WERI-Rb-1 (cell line): ENCODE data around the gene TSPAN18.

Source experiments
- DNase-seq: peaks from one replicate; pipeline ENCODE4 v3.0.0-alpha.2; 2020
- H3K27ac ChIP-seq: fragments of 250-450 bp; sonication (Bioruptor Pico); 2 replicates; pipeline ENCODE4 v1.5.1; 2020; ENCODE audit warnings: mild to moderate bottlenecking, moderate library complexity
- H3K27me3 ChIP-seq: fragments of 250-450 bp; sonication (Bioruptor Pico); 2 replicates; pipeline ENCODE4 v1.5.1; 2021; ENCODE audit warnings: mild to moderate bottlenecking, low read depth, moderate library complexity; ENCODE audit not compliant: insufficient read depth, severe bottlenecking
- H3K36me3 ChIP-seq: fragments of 250-450 bp; sonication (Bioruptor Pico); 2 replicates; pipeline ENCODE4 v1.5.1; 2020; ENCODE audit warnings: mild to moderate bottlenecking, moderate library complexity
- H3K4me3 ChIP-seq: 2 replicates; pipeline ENCODE4 v1.5.1; 2011; ENCODE audit warnings: low read depth, mild to moderate bottlenecking, control low read depth, low read length
- H3K9me3 ChIP-seq: fragments of 250-450 bp; sonication (Bioruptor Pico); 2 replicates; pipeline ENCODE4 v1.5.1; 2021; ENCODE audit warnings: mild to moderate bottlenecking, moderate library complexity; ENCODE audit not compliant: severe bottlenecking
- TF ChIP-seq, protein P1 (sequence below): IDR thresholded peaks from 2 replicates; pipeline ENCODE4 v1.5.1; 2011; ENCODE audit warnings: low read depth, mild to moderate bottlenecking, control low read depth, inconsistent platforms, low read length

The TSPAN18 gene

DNA sequence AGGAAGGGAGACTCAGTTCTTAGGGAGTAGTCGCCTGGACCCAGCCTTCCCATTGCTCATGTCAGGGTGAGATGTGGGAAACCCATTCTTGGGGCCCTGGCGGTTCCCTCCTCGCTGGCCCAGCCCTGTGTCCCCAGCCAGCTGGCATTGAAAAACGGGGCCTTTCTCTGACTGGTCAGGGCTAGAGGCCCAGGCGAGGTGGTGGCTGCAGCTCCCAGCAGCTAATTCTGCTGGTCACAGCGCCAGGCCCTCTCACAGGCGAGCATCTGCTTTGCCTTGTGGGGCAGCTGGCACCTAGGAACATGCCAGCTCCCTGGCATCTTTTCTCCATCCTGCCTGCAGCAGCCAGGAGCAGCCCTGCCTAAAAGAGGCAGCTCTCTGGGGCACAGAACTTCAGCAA is 20.1 kb downstream of the TSPAN18 start:
- Histone ChIP-seq H3K4me3 (no peak overlapping the region), H3K27me3 (no peaks in the 10 kb centered on the region), H3K36me3 (no peaks in the 10 kb centered on the region), H3K27ac (no peak overlapping the region), H3K9me3 (no peaks in the 10 kb centered on the region)
- TF ChIP-seq, protein P1, sequence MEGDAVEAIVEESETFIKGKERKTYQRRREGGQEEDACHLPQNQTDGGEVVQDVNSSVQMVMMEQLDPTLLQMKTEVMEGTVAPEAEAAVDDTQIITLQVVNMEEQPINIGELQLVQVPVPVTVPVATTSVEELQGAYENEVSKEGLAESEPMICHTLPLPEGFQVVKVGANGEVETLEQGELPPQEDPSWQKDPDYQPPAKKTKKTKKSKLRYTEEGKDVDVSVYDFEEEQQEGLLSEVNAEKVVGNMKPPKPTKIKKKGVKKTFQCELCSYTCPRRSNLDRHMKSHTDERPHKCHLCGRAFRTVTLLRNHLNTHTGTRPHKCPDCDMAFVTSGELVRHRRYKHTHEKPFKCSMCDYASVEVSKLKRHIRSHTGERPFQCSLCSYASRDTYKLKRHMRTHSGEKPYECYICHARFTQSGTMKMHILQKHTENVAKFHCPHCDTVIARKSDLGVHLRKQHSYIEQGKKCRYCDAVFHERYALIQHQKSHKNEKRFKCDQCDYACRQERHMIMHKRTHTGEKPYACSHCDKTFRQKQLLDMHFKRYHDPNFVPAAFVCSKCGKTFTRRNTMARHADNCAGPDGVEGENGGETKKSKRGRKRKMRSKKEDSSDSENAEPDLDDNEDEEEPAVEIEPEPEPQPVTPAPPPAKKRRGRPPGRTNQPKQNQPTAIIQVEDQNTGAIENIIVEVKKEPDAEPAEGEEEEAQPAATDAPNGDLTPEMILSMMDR, result no peak
- DNase-seq, result no peak

DNA sequence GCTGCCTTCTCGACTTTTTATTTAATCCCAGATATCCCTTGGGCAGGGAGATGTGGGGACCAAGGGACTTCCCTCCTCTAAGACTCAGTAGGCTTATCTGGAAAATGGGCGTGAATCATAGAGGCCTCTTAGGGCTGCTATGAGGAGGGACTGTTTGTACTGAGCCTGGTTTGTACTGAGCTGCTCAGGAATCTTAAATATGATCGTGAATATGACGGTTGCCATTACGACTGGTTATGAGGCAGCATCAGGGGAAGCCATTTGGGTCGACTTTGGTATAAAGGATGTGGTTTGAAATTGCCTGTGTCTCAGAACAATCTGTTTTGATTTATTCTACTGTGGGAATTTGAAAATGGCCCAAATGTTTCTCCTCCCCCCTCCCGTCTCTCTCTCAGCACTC is 20.6 kb downstream of the TSPAN18 start:
- DNase-seq, result no peak
- no peaks in the 10 kb centered on the region for H3K9me3 ChIP-seq
- no peak overlapping the region for H3K4me3 ChIP-seq
- H3K36me3 ChIP-seq, result no peaks in the 10 kb centered on the region
- no peak overlapping the region for H3K27ac ChIP-seq
- TF ChIP-seq, protein P1, result no peak
- no peaks in the 10 kb centered on the region for H3K27me3 ChIP-seq

DNA sequence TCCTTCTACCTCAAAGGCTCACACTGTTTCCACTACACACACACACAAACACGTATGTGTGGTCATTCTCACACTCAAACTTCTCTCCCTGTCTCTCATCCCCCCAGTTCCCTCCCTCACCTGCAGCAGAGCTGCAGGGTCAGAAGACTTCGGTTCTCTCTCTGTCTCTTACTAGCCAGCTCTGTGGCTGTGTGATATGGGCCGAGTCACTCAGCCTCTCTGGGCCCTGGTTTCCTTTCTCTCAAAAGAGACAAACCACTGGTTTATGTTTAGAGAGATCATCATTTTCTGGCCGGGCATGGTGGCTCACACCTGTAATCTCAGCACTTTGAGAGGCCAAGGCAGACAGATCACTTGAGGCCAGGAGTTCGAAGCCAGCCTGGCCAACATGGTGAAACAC is 21.1 kb downstream of the TSPAN18 start:
- DNase-seq, result no peak
- no peak overlapping the region for H3K4me3 ChIP-seq
- TF ChIP-seq, protein P1, result no peak
- no peaks in the 10 kb centered on the region for H3K9me3 ChIP-seq
- no peaks in the 10 kb centered on the region for H3K27me3 ChIP-seq
- no peaks in the 10 kb centered on the region for H3K36me3 ChIP-seq
- no peak overlapping the region for H3K27ac ChIP-seq

DNA sequence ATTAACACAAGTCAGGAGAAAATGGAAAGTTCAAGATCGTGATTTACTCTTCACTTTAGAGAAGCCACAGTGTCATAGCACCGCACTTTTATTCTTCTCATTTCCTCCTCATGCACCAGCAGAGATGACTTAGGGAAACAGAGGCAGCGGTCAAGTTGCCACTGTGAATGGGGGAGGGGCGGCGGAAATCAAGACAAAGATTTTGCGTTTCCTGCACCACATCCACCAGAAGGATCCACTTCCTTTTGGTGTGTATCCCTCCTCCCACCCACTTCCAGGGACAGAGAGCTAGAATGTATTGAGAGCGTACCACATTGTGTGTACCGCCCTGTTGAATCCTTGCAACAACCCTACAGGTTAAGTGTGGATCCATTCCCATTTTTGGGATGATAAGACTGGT is 21.8 kb downstream of the TSPAN18 start:
- Histone ChIP-seq H3K27me3 (no peaks in the 10 kb centered on the region), H3K27ac (no peak overlapping the region), H3K9me3 (no peaks in the 10 kb centered on the region), H3K36me3 (no peaks in the 10 kb centered on the region), H3K4me3 (no peak overlapping the region)
- no peak for DNase-seq
- TF ChIP-seq, protein P1, result no peak

DNA sequence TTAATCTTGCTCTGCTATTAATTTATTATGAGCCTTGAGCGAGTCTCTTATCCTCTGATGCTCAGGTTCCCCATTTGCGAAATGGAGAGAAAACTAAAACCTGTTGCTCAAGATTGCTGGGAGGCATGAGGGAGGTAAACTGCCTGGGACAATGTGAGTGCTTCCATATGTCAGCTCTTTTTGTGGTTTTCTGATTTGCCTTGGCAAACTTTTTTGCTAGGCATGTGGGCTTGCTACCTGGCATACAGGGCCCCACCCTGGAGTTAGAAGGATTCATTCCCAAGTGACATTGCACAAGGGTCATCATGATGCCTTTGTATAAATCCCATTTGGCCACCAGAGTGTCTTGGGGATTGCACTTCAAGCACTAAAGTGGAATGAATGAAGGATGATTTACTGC is 22.4 kb downstream of the TSPAN18 start:
- no peaks in the 10 kb centered on the region for H3K36me3 ChIP-seq
- H3K4me3 ChIP-seq, result no peak overlapping the region
- no peaks in the 10 kb centered on the region for H3K9me3 ChIP-seq
- TF ChIP-seq, protein P1, result no peak
- no peak for DNase-seq
- H3K27me3 ChIP-seq, result no peaks in the 10 kb centered on the region
- H3K27ac ChIP-seq, result no peak overlapping the region
